Retina (tissue), 1 donor: ENCODE results near the gene H6PD.

ENCODE experiments used
- DNase-seq: peaks from one replicate; pipeline ENCODE4 v3.0.0-alpha.2; 2016

The H6PD gene

GRCh38 chr1:9260059-9260766 is 25.6 kb downstream of the H6PD start:
- no peak for DNase-seq

DNA sequence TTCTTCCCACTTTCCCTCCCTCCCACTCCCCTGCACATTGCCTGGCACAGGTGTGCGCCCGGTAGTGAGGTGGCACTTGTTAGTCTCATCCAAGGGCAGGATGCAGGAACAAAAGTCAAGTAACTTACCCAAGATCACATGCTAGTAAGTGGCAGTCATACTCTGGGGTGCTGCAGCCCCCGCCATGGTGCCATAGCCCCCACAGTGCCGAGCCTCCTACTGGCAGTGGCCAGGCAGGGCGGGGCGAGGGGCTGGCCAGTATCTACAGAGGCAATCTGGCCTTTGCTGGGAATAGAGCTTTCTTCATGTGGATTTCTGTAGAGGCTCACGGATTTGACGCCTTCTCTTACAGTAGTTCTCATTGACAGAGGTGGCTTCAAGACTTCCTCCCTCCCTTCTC is 26.9 kb downstream of the H6PD start:
- DNase-seq = no peak

DNA sequence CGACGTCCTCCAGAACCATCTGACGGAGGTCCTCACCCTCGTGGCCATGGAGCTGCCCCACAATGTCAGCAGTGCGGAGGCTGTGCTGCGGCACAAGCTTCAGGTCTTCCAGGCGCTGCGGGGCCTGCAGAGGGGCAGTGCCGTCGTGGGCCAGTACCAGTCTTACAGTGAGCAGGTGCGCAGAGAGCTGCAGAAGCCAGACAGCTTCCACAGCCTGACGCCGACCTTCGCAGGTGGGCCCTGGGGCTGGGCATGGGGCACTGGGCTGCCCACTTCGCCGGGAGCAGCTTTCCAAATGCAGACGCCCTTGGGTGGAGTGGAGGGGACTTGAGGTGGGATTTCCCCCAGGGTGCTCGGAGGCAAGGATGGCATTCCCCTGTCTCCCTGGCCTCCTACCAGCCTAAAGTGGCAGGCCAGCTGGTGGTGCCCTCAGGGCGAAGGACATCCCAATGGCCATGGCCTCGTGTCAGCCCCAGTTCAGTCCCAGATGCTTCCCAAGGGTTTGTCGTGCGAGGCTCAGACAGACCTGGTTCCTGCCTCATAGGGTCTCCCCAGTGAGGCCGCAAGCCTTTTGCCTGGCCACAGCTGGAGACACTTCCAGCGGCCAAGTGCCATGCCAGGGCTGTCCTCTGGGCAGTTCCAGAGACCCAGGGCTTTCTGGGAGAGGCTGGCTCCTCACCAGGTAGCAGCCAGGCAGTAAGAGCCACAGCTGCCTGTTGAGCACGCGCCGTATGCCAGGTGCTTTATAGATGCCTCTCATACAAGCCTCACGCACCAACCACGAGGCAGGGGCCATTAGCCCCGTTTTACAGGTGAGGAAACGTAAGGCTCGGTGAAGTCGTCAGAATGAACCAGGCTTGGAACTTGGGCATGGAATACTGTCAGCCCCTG is 27.8 kb downstream of the H6PD start:
- DNase-seq = no peak

DNA sequence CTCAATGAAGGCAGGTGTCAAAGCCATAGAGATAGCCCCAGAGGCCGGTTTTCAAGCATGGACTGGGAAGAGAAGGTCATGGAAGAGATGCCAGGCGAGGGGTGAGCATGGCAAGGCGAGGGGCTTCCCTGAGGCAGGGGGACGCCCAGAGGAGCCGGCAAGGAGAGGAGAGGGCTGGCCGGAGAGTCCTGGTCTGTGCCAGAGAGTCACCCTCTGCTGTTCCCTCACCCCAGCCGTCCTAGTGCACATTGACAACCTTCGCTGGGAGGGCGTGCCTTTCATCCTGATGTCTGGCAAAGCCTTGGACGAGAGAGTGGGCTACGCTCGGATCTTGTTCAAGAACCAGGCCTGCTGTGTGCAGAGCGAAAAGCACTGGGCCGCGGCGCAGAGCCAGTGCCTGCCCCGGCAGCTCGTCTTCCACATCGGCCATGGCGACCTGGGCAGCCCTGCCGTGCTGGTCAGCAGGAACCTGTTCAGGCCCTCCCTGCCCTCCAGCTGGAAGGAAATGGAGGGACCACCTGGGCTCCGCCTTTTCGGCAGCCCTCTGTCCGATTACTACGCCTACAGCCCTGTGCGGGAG is 28.8 kb downstream of the H6PD start:
- DNase-seq = no peak

GRCh38 chr1:9263984-9264872 is 29.7 kb downstream of the H6PD start:
- DNase-seq = no peak

GRCh38 chr1:9265037-9265436 is 30.5 kb downstream of the H6PD start:
- DNase-seq = no peak

GRCh38 chr1:9265968-9266367 is 31.4 kb downstream of the H6PD start:
- no peak for DNase-seq

- DNase-seq = no peak
Observed at GRCh38 chr1:9267352-9267686, 32.7 kb downstream of the H6PD start.

- no peak for DNase-seq
Observed at GRCh38 chr1:9267827-9268581, 33.4 kb downstream of the H6PD start.

DNA sequence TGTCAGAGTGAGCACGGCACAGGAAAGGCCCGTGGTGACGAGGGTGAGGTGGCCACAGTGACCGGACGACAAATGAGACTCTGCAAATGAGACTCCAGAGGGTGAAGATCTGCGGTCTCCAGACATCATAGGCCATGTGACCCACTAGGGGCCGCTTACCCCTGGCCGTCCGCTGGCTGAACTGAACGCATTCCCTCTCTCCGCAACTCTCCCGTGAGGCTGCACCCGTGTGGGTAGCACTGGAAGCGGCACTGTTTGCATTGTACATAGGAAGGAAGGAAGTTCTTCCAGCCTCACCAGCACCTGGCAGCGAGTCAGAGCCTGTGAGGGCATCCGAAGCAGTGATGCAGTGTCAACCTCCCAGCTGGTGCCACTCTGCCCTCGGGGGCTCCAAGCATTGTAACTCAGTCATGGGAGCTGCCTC is 34.5 kb downstream of the H6PD start:
- DNase-seq = no peak

GRCh38 chr1:9269721-9270120 is 35.1 kb downstream of the H6PD start:
- DNase-seq = no peak

GRCh38 chr1:9270290-9270883 is 35.8 kb downstream of the H6PD start:
- no peak for DNase-seq

GRCh38 chr1:9271283-9271682 is 36.7 kb downstream of the H6PD start:
- peak; percentile 55 for DNase-seq

- DNase-seq = no peak
Observed at GRCh38 chr1:9271861-9272595, 37.5 kb downstream of the H6PD start.

GRCh38 chr1:9273177-9273576 is 38.6 kb downstream of the H6PD start:
- no peak for DNase-seq

DNA sequence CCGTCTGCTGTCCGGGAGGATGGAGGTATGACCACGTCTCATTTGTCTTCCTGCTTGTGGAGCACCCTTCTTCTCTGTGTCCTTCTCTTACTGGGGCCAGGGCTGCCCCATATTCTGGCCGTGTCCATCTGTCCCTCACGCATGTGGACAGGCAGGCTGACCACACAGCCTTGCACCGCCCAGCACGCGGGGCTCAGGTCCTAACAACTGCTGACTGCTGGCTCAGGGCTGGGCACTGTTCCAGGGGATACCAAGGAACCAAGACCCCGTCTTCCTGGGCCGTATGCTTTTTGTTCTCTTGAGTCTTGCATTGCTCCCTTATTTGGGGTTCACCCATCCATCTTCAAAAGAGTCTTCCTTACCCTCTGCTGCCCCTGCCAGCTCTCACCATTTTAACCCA is 40.6 kb downstream of the H6PD start:
- DNase-seq = no peak

DNA sequence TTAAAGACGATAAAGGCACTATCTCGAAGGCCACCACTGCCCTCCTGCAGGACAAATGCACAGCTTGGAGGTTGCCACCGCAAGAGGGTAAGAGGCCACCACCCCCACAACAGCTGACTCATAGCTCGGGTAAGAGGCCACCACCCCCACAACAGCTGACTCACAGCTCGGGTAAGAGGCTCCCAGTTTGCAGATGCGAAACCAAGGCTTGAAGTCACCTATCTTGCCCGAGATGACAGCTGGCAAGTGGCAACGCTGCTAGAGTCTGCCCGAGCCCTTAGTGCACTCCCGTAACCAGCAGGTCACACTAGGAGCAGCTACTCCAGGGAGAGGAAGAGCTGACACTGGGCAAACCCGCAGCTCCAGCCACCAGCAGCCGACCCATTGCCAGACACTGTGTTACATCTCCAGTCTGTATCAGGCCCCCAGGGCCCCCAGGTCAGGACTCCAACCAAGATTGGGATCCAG is 41.0 kb downstream of the H6PD start:
- DNase-seq = no peak

DNA sequence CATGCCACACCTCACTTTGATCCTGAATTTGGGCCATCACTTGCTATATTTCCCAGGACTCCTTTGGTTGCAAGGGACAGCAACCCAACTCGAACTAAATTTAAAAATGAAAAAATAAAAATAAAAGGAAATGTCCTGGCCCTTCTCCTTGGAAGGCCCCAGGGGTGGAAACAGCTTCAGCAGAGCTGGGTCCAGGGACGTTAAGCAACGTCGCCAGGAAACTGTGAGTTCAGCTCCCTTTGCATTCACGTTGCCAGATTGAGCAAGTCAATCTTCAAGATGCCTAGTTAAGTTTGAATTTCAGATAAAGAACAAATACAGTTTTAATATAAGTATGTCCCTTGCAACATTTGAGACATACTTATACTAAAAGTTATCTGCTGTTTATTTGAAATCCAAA is 43.5 kb downstream of the H6PD start:
- DNase-seq = no peak

DNA sequence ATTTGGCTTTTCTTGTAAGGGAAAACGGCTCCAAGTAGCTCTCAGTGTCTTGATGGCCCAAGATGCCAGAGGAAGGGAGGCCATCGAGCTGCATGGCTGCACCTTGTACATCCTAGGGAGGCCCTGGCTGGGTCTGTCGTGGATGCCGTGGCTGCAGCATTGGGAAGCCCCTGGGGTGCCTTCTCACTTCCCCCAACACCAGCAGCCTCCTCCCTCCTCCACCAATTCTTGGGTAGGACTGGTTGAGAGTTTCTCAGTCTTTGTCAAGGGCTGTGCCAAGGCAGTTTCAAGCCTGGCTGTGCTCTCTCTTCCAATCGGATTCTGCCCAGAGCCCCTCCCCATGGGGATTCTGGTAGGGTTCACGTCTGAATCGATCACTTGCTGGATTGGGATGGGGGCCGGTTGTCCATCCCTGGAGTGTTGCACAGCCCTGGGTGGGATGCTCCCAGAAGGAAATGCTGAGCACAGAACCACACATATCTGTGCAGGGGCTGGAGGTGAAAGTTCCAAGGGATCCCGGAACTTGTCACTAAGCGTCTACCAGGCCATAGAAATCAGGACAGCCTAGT is 44.1 kb downstream of the H6PD start:
- DNase-seq = no peak

- DNase-seq = no peak
Observed at GRCh38 chr1:9279172-9279840, 44.7 kb downstream of the H6PD start.
